Measurements from ENCODE around the gene HBS1L.

- no peak for TF ChIP-seq GATA2 (IDR thresholded peaks at IDR 0.05; ENCODE audit: low read depth, low read length)
- no peak for TF ChIP-seq GATA3 (IDR thresholded peaks at IDR 0.05; ENCODE audit: low read depth, low read length)
Observed at GRCh38 chr6:135018052-135018451, 36.6 kb downstream of the HBS1L start.
